ENCODE data around the gene AEN.
A peak's percentile ranks its signal among the peaks of the same experiment; 100 is the strongest.

The AEN gene

DNA sequence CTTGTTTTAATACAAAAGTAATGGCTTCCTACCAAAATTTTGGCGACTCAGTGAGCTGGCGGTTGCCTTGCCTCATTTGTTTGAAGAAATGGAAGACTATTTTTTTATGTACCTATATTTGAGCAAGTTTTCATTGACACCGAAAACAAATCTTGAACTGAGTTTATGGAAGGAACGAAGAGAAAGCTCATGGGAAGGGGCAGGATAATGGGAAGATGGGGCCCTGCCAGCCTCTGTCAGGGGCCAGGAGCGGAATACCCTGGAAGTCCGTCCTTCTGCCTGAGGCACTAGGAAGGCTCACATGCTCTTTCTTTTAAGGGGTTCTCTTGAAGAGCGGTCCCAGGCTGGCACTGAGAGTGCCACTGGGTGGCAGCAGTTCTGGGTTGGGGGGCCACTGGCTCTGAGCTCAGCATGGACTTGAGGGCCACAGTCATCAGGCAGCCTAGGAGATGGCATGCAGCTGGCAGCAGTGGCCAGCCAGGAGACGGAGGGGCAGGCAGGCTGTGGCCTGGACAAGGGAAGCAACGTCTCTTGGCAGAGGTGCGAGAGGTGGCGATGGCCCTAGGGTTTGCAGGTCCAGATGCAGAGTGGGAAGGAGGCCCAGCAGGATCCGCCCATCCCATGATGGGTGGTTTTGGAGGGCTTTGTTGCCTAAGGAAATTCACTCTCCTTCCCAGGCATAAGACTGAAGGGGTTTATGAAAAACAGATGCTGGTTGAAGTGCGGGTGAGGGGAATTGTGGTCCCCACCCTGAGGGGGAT, 59.3 kb downstream of the AEN start:
- DNase-seq: peak in 1 of 2 donors; percentile 8

DNA sequence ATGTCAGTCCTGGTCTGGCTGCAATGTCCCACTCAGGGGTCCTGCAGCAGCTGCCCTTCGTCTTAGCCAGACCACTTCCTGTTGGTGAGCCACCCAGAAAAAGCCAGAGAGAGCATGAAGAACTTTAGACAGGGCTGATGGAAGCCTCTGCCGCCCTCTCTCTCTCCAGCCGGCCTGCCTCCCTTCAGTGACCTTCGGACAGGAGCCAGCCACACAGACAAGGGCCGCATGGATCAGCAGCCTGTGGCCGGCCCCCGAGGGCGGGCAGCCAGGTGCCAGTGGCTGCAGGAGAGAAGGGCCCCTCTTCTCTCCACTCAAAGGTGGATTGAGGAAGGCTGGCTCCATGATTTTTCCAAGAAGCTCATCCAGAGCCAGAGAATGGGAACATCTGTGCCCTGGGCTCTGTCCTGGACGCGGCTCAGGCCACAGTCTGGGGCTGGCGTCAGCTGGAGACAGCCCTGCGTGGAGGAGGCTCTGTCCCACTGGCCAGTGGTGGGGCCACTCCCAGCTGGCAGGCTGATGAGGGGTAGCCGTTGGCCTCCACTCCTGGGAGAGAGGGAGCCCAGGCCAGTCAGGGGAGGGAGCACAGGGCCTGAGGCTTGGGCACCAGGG, 60.6 kb downstream of the AEN start:
- DNase-seq: peak; percentile 20 to 80
